ENCODE measurements around the gene PCNX2. TPM values are rescaled to one million over a fixed set of nuclear protein-coding genes. Genes with fewer than 3 reads are reported as not detected.

The PCNX2 gene
- total RNA-seq, 4 donors from 2014 or later = 5.9 to 21.7 (median 10.3) TPM

- Histone ChIP-seq H3K36me3 (no peaks in the 10 kb centered on the region), H3K4me1 (peaks cover 0 to 15% (median 0%) of the 10 kb centered on the region in 3 donors), H3K4me3 (no peak overlapping the region), H3K9me3 (no peaks in the 10 kb centered on the region), H3K27ac (no peak overlapping the region), H3K27me3 (no peaks in the 10 kb centered on the region)
- 78 to 96% methylated on average over 1 to 2 of the region's 2 CpGs for WGBS, 2 donors (ENCODE audit: low coverage in 1 of 2)
- TF ChIP-seq EP300 (IDR thresholded peaks at IDR 0.05) (no peak), POLR2A (IDR thresholded peaks at IDR 0.05) (no peak), POLR2AphosphoS5 (IDR thresholded peaks at IDR 0.05) (no peak), CTCF (IDR thresholded peaks at IDR 0.05) (no peak)
- ATAC-seq = no peak
Observed at GRCh38 chr1:233022246-233022645, 273.3 kb downstream of the PCNX2 start.

- H3K36me3 ChIP-seq = no peaks in the 10 kb centered on the region
- 45 to 51% methylated on average over 3 to 8 of the region's 8 CpGs for WGBS, 2 donors (ENCODE audit: low coverage in 1 of 2)
- H3K27me3 ChIP-seq = no peaks in the 10 kb centered on the region
- H3K4me3 ChIP-seq = no peak overlapping the region
- no peak for TF ChIP-seq CTCF (IDR thresholded peaks at IDR 0.05)
- TF ChIP-seq POLR2AphosphoS5 (IDR thresholded peaks at IDR 0.05) = no peak
- no peak for TF ChIP-seq POLR2A (IDR thresholded peaks at IDR 0.05)
- H3K9me3 ChIP-seq = no peaks in the 10 kb centered on the region
- peak; percentile 36 for ATAC-seq
- H3K4me1 ChIP-seq = peaks cover 0 to 15% (median 0%) of the 10 kb centered on the region in 3 donors
- H3K27ac ChIP-seq = peak overlapping the region in 1 of 4 donors; percentile 33
Observed at GRCh38 chr1:233020426-233020825, 275.1 kb downstream of the PCNX2 start.

GRCh38 chr1:233019778-233020325, 275.7 kb downstream of the PCNX2 start:
- no peak for ATAC-seq
- H3K9me3 ChIP-seq = no peaks in the 10 kb centered on the region
- 77 to 100% methylated on average over 3 to 12 of the region's 12 CpGs for WGBS, 2 donors (ENCODE audit: low coverage in 1 of 2)
- H3K27me3 ChIP-seq = no peaks in the 10 kb centered on the region
- H3K4me1 ChIP-seq = peaks cover 0 to 15% (median 0%) of the 10 kb centered on the region in 3 donors
- TF ChIP-seq CTCF (IDR thresholded peaks at IDR 0.05) (no peak), EP300 (IDR thresholded peaks at IDR 0.05) (no peak), POLR2AphosphoS5 (IDR thresholded peaks at IDR 0.05) (no peak)
- H3K27ac ChIP-seq = peak overlapping the region in 1 of 4 donors; percentile 33
- H3K4me3 ChIP-seq = no peak overlapping the region
- no peaks in the 10 kb centered on the region for H3K36me3 ChIP-seq

GRCh38 chr1:233019083-233019482, 276.4 kb downstream of the PCNX2 start:
- Histone ChIP-seq H3K27ac (no peak overlapping the region), H3K27me3 (no peaks in the 10 kb centered on the region), H3K4me3 (no peak overlapping the region), H3K9me3 (no peaks in the 10 kb centered on the region), H3K36me3 (peaks cover 0 to 7% of the 10 kb centered on the region in 2 donors), H3K4me1 (peaks cover 0 to 15% (median 0%) of the 10 kb centered on the region in 3 donors)
- ATAC-seq = no peak
- WGBS, 2 donors (ENCODE audit: low coverage in 1 of 2) = 92% methylated on average over 2 of the region's 3 CpGs; no CpG with 5 or more reads in 1 of the 2 donors
- no peak for TF ChIP-seq POLR2AphosphoS5 (IDR thresholded peaks at IDR 0.05)
- no peak for TF ChIP-seq CTCF (IDR thresholded peaks at IDR 0.05)
- no peak for TF ChIP-seq EP300 (IDR thresholded peaks at IDR 0.05)
- no peak for TF ChIP-seq POLR2A (IDR thresholded peaks at IDR 0.05)

- Histone ChIP-seq H3K9me3 (no peaks in the 10 kb centered on the region), H3K27ac (no peak overlapping the region), H3K27me3 (no peaks in the 10 kb centered on the region), H3K36me3 (peaks cover 0 to 26% of the 10 kb centered on the region in 2 donors), H3K4me1 (peaks cover 0 to 15% (median 0%) of the 10 kb centered on the region in 3 donors), H3K4me3 (no peak overlapping the region)
- 69 to 91% methylated on average over 6 of the region's 6 CpGs for WGBS, 2 donors (ENCODE audit: low coverage in 1 of 2)
- no peak for ATAC-seq
- no peak for TF ChIP-seq CTCF (IDR thresholded peaks at IDR 0.05)
- TF ChIP-seq EP300 (IDR thresholded peaks at IDR 0.05) = no peak
- TF ChIP-seq POLR2A (IDR thresholded peaks at IDR 0.05) = no peak
- TF ChIP-seq POLR2AphosphoS5 (IDR thresholded peaks at IDR 0.05) = no peak
Observed at GRCh38 chr1:233016798-233017197, 278.7 kb downstream of the PCNX2 start.
